Transverse colon (tissue), 4 donors: ENCODE data around the gene GRIN2A. TPM values are rescaled to one million over a fixed set of nuclear protein-coding genes. Genes with fewer than 3 reads are reported as not detected.

Experiments
- DNase-seq: peaks from one replicate; pipeline ENCODE4 v3.0.0-alpha.2; 2019
- H3K27ac ChIP-seq, 4 donors: fragments of 200-600 bp; sonication (generic); 2 replicates each; pipeline ENCODE4 v1.5.1; 2016 to 2018; ENCODE audit warnings: inconsistent platforms in 4 of 4
- H3K27me3 ChIP-seq: fragments of 200-600 bp; sonication (generic); 2 replicates; pipeline ENCODE4 v1.5.1; 2017; ENCODE audit warnings: inconsistent platforms
- H3K36me3 ChIP-seq, 4 donors: fragments of 200-600 bp; sonication (generic); 2 replicates each; pipeline ENCODE4 v1.5.1; 2017 to 2019; ENCODE audit warnings: inconsistent platforms in 4 of 4
- H3K4me1 ChIP-seq, 4 donors: fragments of 200-600 bp; sonication (generic); 2 replicates each; pipeline ENCODE4 v1.5.1; 2017 to 2020; ENCODE audit warnings: inconsistent platforms in 4 of 4
- H3K4me3 ChIP-seq, 4 donors: fragments of 200-600 bp; sonication (generic); 1 replicate in 1 of 4; 2 replicates in 3 of 4; pipeline versions ENCODE4 v1.5.1 to v1.6.1; 2017 to 2019; ENCODE audit warnings: inconsistent platforms in 4 of 4
- H3K9me3 ChIP-seq, 2 donors: fragments of 200-600 bp; sonication (generic); 2 replicates each; pipeline ENCODE4 v1.5.1; 2017 to 2019; ENCODE audit warnings: inconsistent platforms in 2 of 2
- EP300 ChIP-seq: sonication (generic); formaldehyde crosslinking; IDR thresholded peaks from one replicate; pipeline ENCODE4 v1.6.1; 2017; ENCODE audit warnings: antibody characterized with exemption, low read depth
- POLR2A ChIP-seq: fragments of 450-650 bp; IDR thresholded peaks from one replicate; pipeline ENCODE4 v1.6.1; 2016; ENCODE audit warnings: antibody characterized with exemption, mild to moderate bottlenecking, moderate library complexity
- POLR2AphosphoS5 ChIP-seq, 3 donors: sonication (generic); formaldehyde crosslinking; IDR thresholded peaks; one replicate each; pipeline ENCODE4 v1.6.1; 2016; ENCODE audit warnings: antibody characterized with exemption in 3 of 3
- WGBS, 2 donors: methylation state at CpG; one replicate each; pipeline ENCODE4 v1.1.5; 2018; ENCODE audit warnings: low coverage in 1 of 2; 5-methylcytosine and 5-hydroxymethylcytosine counted together
- in situ Hi-C, 4 donors: fragments of 200-750 bp; cut with MboI; loops; one replicate each; pipeline versions ENCODE4 v1.15.0 to v1.15.1; 2017; ENCODE audit warnings: low sequenced_read_pairs in 3 of 4, low pct_ligation_motif_present in 1 of 4, low pct_unique_long_range_greater_than_20kb in 1 of 4
- intact Hi-C: fragments of 100-400 bp; cut with DNase I; formaldehyde crosslinking; loops from one replicate; pipeline ENCODE4 v1.15.1; 2023; ENCODE audit warnings: low total_unique reads
- total RNA-seq, 4 donors: library from RNA; depleted of rRNA; stranded (reverse); fragments of >200 nt; gene quantifications; one replicate each; pipeline ENCODE4 v1.1.0, GENCODE V29; 2016
- TF ChIP-seq, protein P1 (sequence below), 5 experiments: fragments of 200-600 bp in 3 of 5; fragments of 450-650 bp in 2 of 5; sonication (generic) in 3 of 5; IDR thresholded peaks; 1 replicate in 2 of 5; 2 replicates in 3 of 5; pipeline ENCODE4 v1.5.1; 2016 to 2017; ENCODE audit warnings: antibody characterized with exemption in 5 of 5, inconsistent platforms in 3 of 5, mild to moderate bottlenecking in 2 of 5, moderate library complexity in 1 of 5

The GRIN2A gene
- total RNA-seq, 4 donors from 2014 or later = 0.14 to 0.37 (median 0.18) TPM

DNA sequence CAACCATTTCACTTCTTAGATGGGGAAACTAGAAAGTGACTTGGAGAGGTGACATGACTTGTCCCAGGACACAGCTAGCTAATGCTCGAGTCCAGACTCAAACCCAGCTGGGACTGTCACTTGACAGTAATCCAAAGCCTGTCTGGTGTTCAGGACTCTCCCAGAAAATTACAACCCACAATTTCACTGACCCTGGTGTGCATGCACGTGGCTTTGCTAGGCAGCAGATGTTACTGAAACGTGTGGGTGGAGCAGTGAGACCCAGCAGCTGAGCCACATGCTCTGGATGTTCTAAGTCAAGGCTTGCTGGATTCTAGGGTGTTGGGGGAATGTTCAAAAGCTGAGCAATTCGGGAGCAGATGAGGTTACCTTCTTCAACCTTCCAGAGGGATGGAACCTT, 364.6 kb downstream of the GRIN2A start:
- 13 to 46% methylated on average over 4 of the region's 4 CpGs for WGBS, 2 donors
- DNase-seq = no peak
- no peak overlapping the region for H3K27ac ChIP-seq
- no peaks in the 10 kb centered on the region for H3K27me3 ChIP-seq
- no peaks in the 10 kb centered on the region for H3K9me3 ChIP-seq
- TF ChIP-seq, protein P1, sequence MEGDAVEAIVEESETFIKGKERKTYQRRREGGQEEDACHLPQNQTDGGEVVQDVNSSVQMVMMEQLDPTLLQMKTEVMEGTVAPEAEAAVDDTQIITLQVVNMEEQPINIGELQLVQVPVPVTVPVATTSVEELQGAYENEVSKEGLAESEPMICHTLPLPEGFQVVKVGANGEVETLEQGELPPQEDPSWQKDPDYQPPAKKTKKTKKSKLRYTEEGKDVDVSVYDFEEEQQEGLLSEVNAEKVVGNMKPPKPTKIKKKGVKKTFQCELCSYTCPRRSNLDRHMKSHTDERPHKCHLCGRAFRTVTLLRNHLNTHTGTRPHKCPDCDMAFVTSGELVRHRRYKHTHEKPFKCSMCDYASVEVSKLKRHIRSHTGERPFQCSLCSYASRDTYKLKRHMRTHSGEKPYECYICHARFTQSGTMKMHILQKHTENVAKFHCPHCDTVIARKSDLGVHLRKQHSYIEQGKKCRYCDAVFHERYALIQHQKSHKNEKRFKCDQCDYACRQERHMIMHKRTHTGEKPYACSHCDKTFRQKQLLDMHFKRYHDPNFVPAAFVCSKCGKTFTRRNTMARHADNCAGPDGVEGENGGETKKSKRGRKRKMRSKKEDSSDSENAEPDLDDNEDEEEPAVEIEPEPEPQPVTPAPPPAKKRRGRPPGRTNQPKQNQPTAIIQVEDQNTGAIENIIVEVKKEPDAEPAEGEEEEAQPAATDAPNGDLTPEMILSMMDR (IDR thresholded peaks at IDR 0.05) = no peak
- TF ChIP-seq EP300 (no peak), POLR2AphosphoS5 (IDR thresholded peaks at IDR 0.05) (no peak), POLR2A (no peak)
- H3K36me3 ChIP-seq = no peaks in the 10 kb centered on the region
- in situ Hi-C loops = no loop called here
- no peaks in the 10 kb centered on the region for H3K4me1 ChIP-seq
- no peak overlapping the region for H3K4me3 ChIP-seq
- intact Hi-C loops = no loop called here

DNA sequence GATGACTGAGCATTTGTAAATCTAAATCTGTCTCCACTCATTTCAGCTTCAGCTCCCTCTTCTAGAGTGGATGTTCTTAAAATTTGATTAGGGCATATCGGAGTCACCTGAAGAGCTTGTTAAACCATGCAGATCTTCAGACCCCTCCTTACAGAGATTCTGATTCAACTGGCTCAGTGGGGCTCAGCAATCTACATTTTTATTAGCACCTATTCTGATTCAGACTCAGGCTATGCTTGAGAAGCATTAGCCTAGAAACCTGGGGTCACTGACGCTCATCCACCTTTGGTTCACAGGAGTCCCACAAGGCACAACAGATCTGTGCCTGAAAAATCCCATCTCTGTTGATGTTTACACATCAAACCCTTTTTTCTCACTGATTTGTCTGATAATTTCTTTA, 365.6 kb downstream of the GRIN2A start:
- Histone ChIP-seq H3K36me3 (no peaks in the 10 kb centered on the region), H3K9me3 (no peaks in the 10 kb centered on the region), H3K4me1 (no peaks in the 10 kb centered on the region), H3K27ac (no peak overlapping the region), H3K4me3 (no peak overlapping the region), H3K27me3 (no peaks in the 10 kb centered on the region)
- intact Hi-C loops = no loop called here
- no peak for DNase-seq
- in situ Hi-C loops = no loop called here
- 20 to 68% methylated on average over 1 to 2 of the region's 2 CpGs for WGBS, 2 donors
- no peak for TF ChIP-seq POLR2A
- no peak for TF ChIP-seq POLR2AphosphoS5 (IDR thresholded peaks at IDR 0.05)
- no peak for TF ChIP-seq EP300
- TF ChIP-seq, protein P1 (IDR thresholded peaks at IDR 0.05) = no peak

DNA sequence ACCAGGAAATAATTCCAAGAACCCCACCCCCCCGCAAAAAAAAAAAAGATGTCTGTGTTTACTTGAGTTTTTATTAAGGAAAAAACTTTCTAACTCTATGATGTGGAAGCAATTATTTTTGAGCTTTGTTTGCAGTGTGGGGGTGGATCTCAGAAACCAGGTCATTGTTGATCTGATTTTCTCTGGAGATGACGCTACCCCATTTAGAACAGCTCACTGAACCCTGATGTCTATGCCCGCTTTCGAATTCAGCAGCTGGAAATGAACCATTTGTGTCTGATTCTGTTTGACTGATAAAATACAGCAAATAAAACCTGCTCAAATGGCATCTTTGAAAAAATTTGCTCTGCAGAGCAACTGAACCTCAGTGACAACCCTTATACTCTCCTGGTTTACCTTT, 368.6 kb downstream of the GRIN2A start:
- Histone ChIP-seq H3K4me3 (no peak overlapping the region), H3K4me1 (no peaks in the 10 kb centered on the region), H3K9me3 (no peaks in the 10 kb centered on the region), H3K27ac (no peak overlapping the region), H3K27me3 (no peaks in the 10 kb centered on the region), H3K36me3 (no peaks in the 10 kb centered on the region)
- WGBS, 2 donors = 75 to 79% methylated on average over 4 of the region's 4 CpGs
- TF ChIP-seq EP300 = no peak
- TF ChIP-seq POLR2A = no peak
- TF ChIP-seq, protein P1 (IDR thresholded peaks at IDR 0.05) = no peak
- TF ChIP-seq POLR2AphosphoS5 (IDR thresholded peaks at IDR 0.05) = no peak
- in situ Hi-C loops (no loop called here), intact Hi-C loops (loop anchor here (2.0 to 5.0 kb wide), 2 partner anchors 51 to 329 kb away; no protein-coding TSS in a partner anchor)
- no peak for DNase-seq

DNA sequence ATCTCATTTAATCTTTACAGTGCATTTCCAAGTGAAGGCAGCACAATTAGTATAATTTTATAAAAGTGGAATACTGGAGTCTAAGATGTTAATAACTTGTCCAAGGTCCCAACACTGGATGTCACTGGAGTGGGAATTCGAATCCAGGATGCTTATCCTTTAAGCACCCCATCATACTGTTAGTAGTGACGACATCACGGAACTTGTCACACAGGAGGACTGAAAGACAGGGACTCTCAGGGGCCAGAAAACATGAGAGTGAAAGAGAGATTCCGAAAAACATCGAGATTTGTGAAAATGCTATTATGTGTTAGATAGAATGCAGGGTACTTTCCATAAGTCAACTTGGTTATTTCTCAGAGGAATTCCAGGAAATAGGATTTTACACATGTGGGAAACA, 374.0 kb downstream of the GRIN2A start:
- TF ChIP-seq POLR2A (no peak), EP300 (no peak), POLR2AphosphoS5 (IDR thresholded peaks at IDR 0.05) (no peak)
- TF ChIP-seq, protein P1 (IDR thresholded peaks at IDR 0.05) = no peak
- in situ Hi-C loops = no loop called here
- H3K27ac ChIP-seq = no peak overlapping the region
- intact Hi-C loops = no loop called here
- no peaks in the 10 kb centered on the region for H3K9me3 ChIP-seq
- no peak for DNase-seq
- 79 to 97% methylated on average over 4 to 5 of the region's 5 CpGs for WGBS, 2 donors
- H3K36me3 ChIP-seq = no peaks in the 10 kb centered on the region
- H3K27me3 ChIP-seq = no peaks in the 10 kb centered on the region
- no peak overlapping the region for H3K4me3 ChIP-seq
- H3K4me1 ChIP-seq = no peaks in the 10 kb centered on the region
